ENCODE results near the gene RAD51B.

DNA sequence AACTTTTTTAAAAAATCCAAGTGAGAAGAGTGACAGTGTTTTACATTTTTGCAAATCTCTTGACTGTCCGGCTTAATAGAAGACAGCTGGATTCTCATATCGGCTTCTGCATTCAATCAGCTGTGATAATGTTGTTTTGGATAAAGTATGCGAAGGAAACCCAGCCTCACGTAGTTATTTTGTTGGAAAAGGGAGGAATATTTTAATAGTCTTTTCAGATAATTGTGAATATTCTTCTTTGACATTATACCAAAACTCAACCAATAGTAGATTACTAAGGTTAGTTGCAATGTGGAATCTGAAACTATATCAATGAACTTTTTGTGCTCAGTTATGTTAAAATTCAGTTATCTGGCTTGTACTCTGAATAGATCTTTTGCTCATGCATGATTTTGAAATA, 696.8 kb downstream of the RAD51B start:
- TF ChIP-seq POLR2A (IDR thresholded peaks at IDR 0.05) = no peak
- TF ChIP-seq, protein P1, sequence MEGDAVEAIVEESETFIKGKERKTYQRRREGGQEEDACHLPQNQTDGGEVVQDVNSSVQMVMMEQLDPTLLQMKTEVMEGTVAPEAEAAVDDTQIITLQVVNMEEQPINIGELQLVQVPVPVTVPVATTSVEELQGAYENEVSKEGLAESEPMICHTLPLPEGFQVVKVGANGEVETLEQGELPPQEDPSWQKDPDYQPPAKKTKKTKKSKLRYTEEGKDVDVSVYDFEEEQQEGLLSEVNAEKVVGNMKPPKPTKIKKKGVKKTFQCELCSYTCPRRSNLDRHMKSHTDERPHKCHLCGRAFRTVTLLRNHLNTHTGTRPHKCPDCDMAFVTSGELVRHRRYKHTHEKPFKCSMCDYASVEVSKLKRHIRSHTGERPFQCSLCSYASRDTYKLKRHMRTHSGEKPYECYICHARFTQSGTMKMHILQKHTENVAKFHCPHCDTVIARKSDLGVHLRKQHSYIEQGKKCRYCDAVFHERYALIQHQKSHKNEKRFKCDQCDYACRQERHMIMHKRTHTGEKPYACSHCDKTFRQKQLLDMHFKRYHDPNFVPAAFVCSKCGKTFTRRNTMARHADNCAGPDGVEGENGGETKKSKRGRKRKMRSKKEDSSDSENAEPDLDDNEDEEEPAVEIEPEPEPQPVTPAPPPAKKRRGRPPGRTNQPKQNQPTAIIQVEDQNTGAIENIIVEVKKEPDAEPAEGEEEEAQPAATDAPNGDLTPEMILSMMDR (IDR thresholded peaks at IDR 0.05) = no peak
